DND-41 (cell line): Measurements from ENCODE around the gene SLC36A3.

ENCODE experiments used
- ATAC-seq: fragments of 200-7000 bp; cut with Tn5 transposase; 3 replicates; pipeline ENCODE4 v1.9.1; 2021; ENCODE audit warnings: low read depth; ENCODE audit not compliant: insufficient read depth
- DNase-seq: peaks from one replicate; pipeline ENCODE4 v3.0.0-alpha.2; 2020
- H2AFZ ChIP-seq: 2 replicates; pipeline ENCODE4 v1.6.0; 2012; ENCODE audit warnings: low read depth, low read length
- H3K27ac ChIP-seq: 2 replicates; pipeline ENCODE4 v1.5.1; 2012; ENCODE audit warnings: low read length, inconsistent platforms
- H3K27me3 ChIP-seq: fragments of 200-600 bp; sonication (generic); 2 replicates; pipeline ENCODE4 v1.6.0; 2012; ENCODE audit warnings: low read length, mild to moderate bottlenecking, inconsistent platforms; ENCODE audit not compliant: insufficient read depth, poor library complexity
- H3K36me3 ChIP-seq: 2 replicates; pipeline ENCODE4 v1.5.1; 2012; ENCODE audit warnings: low read length, inconsistent platforms; ENCODE audit not compliant: insufficient read depth
- H3K4me1 ChIP-seq: 2 replicates; pipeline ENCODE4 v1.5.1; 2012; ENCODE audit warnings: mild to moderate bottlenecking, low read length; ENCODE audit not compliant: insufficient read depth
- H3K4me2 ChIP-seq: 2 replicates; pipeline ENCODE4 v1.6.0; 2012; ENCODE audit warnings: mild to moderate bottlenecking, moderate library complexity, low read length, inconsistent platforms; ENCODE audit not compliant: insufficient read depth
- H3K4me3 ChIP-seq, 2 experiments: fragments of 200-600 bp in 1 of 2; shearing (Covaris generic) in 1 of 2; 2 replicates each; pipeline ENCODE4 v1.5.1; 2012 to 2016; ENCODE audit warnings: inconsistent platforms in 2 of 2, low read length in 2 of 2, mild to moderate bottlenecking in 2 of 2, low read depth in 1 of 2, moderate library complexity in 1 of 2
- H3K79me2 ChIP-seq: 2 replicates; pipeline ENCODE4 v1.6.0; 2012; ENCODE audit warnings: low read length, inconsistent platforms; ENCODE audit not compliant: insufficient read depth
- H3K9ac ChIP-seq: 2 replicates; pipeline ENCODE4 v1.6.0; 2012; ENCODE audit warnings: low read depth, mild to moderate bottlenecking, inconsistent platforms, low read length, moderate library complexity
- H3K9me3 ChIP-seq: 2 replicates; pipeline ENCODE4 v1.5.1; 2012; ENCODE audit warnings: low read length, moderate library complexity, mild to moderate bottlenecking, inconsistent platforms; ENCODE audit not compliant: insufficient read depth, severe bottlenecking
- H4K20me1 ChIP-seq: 2 replicates; pipeline ENCODE4 v1.6.0; 2012; ENCODE audit warnings: low read length; ENCODE audit not compliant: insufficient read depth
- EZH2 ChIP-seq: IDR thresholded peaks from 3 replicates; pipeline ENCODE4 v1.6.1; 2012; ENCODE audit warnings: borderline replicate concordance, low read depth, mild to moderate bottlenecking, moderate library complexity, low read length, inconsistent platforms; ENCODE audit not compliant: severe bottlenecking
- TF ChIP-seq, protein P1 (sequence below): IDR thresholded peaks from 2 replicates; pipeline ENCODE4 v1.5.1; 2012; ENCODE audit warnings: borderline replicate concordance, low read length, moderate library complexity, mild to moderate bottlenecking; ENCODE audit not compliant: poor library complexity, severe bottlenecking; ENCODE audit errors: extremely low read depth

SLC36A3 gene

GRCh38 chr5:151271336-151271735 lies 32.2 kb downstream of the SLC36A3 start:
- Histone ChIP-seq H3K9ac (no peak overlapping the region), H2AFZ (no peak overlapping the region), H4K20me1 (no peaks in the 10 kb centered on the region), H3K9me3 (no peaks in the 10 kb centered on the region), H3K79me2 (no peaks in the 10 kb centered on the region), H3K4me3 (no peak overlapping the region), H3K27me3 (no peaks in the 10 kb centered on the region), H3K4me2 (no peak overlapping the region), H3K27ac (no peak overlapping the region), H3K4me1 (no peaks in the 10 kb centered on the region), H3K36me3 (peaks cover 49% of the 10 kb centered on the region)
- TF ChIP-seq EZH2, result no peak
- TF ChIP-seq, protein P1, sequence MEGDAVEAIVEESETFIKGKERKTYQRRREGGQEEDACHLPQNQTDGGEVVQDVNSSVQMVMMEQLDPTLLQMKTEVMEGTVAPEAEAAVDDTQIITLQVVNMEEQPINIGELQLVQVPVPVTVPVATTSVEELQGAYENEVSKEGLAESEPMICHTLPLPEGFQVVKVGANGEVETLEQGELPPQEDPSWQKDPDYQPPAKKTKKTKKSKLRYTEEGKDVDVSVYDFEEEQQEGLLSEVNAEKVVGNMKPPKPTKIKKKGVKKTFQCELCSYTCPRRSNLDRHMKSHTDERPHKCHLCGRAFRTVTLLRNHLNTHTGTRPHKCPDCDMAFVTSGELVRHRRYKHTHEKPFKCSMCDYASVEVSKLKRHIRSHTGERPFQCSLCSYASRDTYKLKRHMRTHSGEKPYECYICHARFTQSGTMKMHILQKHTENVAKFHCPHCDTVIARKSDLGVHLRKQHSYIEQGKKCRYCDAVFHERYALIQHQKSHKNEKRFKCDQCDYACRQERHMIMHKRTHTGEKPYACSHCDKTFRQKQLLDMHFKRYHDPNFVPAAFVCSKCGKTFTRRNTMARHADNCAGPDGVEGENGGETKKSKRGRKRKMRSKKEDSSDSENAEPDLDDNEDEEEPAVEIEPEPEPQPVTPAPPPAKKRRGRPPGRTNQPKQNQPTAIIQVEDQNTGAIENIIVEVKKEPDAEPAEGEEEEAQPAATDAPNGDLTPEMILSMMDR, result no peak
- ATAC-seq (no peak), DNase-seq (no peak)

- Histone ChIP-seq H3K4me3 (no peak overlapping the region), H2AFZ (no peak overlapping the region), H3K4me2 (no peak overlapping the region), H3K9ac (no peak overlapping the region), H3K79me2 (no peaks in the 10 kb centered on the region), H4K20me1 (no peaks in the 10 kb centered on the region), H3K9me3 (no peaks in the 10 kb centered on the region), H3K36me3 (peaks cover 57% of the 10 kb centered on the region), H3K27ac (no peak overlapping the region), H3K4me1 (no peaks in the 10 kb centered on the region), H3K27me3 (no peaks in the 10 kb centered on the region)
- ATAC-seq, result no peak
- no peak for DNase-seq
- TF ChIP-seq EZH2, result no peak
- TF ChIP-seq, protein P1, result no peak
Observed at GRCh38 chr5:151270599-151270998, 33.0 kb downstream of the SLC36A3 start.

GRCh38 chr5:151267491-151268260 lies 35.9 kb downstream of the SLC36A3 start:
- Histone ChIP-seq H3K27ac (no peak overlapping the region), H3K4me2 (no peak overlapping the region), H4K20me1 (peaks cover 9% of the 10 kb centered on the region), H2AFZ (no peak overlapping the region), H3K79me2 (no peaks in the 10 kb centered on the region; the same call in 1 of the 2 replicates), H3K4me3 (no peak overlapping the region), H3K9ac (no peak overlapping the region), H3K9me3 (no peaks in the 10 kb centered on the region), H3K36me3 (peaks cover 85% of the 10 kb centered on the region), H3K4me1 (no peaks in the 10 kb centered on the region), H3K27me3 (no peaks in the 10 kb centered on the region)
- no peak for ATAC-seq
- TF ChIP-seq EZH2, result no peak
- TF ChIP-seq, protein P1, result no peak
- no peak for DNase-seq
